Parathyroid adenoma (tissue), 2 donors: ENCODE data around the gene SLC1A4.
A peak's percentile ranks its signal among the peaks of the same experiment; 100 is the strongest.

Experiments used
- H2AFZ ChIP-seq: fragments of 300-600 bp; sonication (generic); one replicate; pipeline ENCODE4 v1.7.0; 2017; ENCODE audit warnings: antibody characterized with exemption, mild to moderate bottlenecking
- H3K27ac ChIP-seq: fragments of 300-600 bp; sonication (generic); one replicate; pipeline ENCODE4 v1.7.0; 2017
- H3K27me3 ChIP-seq: fragments of 300-600 bp; sonication (generic); one replicate; pipeline ENCODE4 v1.7.0; 2017; ENCODE audit warnings: low read length; ENCODE audit not compliant: control insufficient read depth, insufficient read depth
- H3K36me3 ChIP-seq: fragments of 300-600 bp; sonication (generic); one replicate; pipeline ENCODE4 v1.7.0; 2017; ENCODE audit warnings: low read length; ENCODE audit not compliant: control insufficient read depth, insufficient read depth
- H3K4me1 ChIP-seq: fragments of 300-600 bp; sonication (generic); one replicate; pipeline ENCODE4 v1.7.0; 2017; ENCODE audit warnings: control low read depth
- H3K4me2 ChIP-seq: fragments of 300-600 bp; sonication (generic); one replicate; pipeline ENCODE4 v1.7.0; 2017; ENCODE audit warnings: low read length
- H3K4me3 ChIP-seq: fragments of 300-600 bp; sonication (generic); one replicate; pipeline ENCODE4 v1.7.0; 2017; ENCODE audit warnings: low read depth, low read length
- H3K79me2 ChIP-seq: fragments of 300-600 bp; sonication (generic); one replicate; pipeline ENCODE4 v1.7.0; 2017; ENCODE audit warnings: control low read depth
- H3K9ac ChIP-seq: fragments of 300-600 bp; sonication (generic); one replicate; pipeline ENCODE4 v1.7.0; 2017; ENCODE audit warnings: mild to moderate bottlenecking
- H3K9me3 ChIP-seq: fragments of 300-600 bp; sonication (generic); one replicate; pipeline ENCODE4 v1.7.0; 2017; ENCODE audit warnings: low read length; ENCODE audit not compliant: control insufficient read depth
- CTCF ChIP-seq: fragments of 300-600 bp; sonication (generic); IDR thresholded peaks from one replicate; pipeline ENCODE4 v1.7.0; 2017; ENCODE audit warnings: antibody characterized with exemption, mild to moderate bottlenecking
- donor health status: primary hyperparathyroidism.

SLC1A4 gene

GRCh38 chr2:65013776-65014175, 24.6 kb downstream of the SLC1A4 start:
- no peak overlapping the region for H3K4me3 ChIP-seq
- no peak overlapping the region for H3K9ac ChIP-seq
- no peaks in the 10 kb centered on the region for H3K27me3 ChIP-seq
- no peak overlapping the region for H3K27ac ChIP-seq
- no peaks in the 10 kb centered on the region for H3K9me3 ChIP-seq
- H3K36me3 ChIP-seq: no peaks in the 10 kb centered on the region
- no peak for TF ChIP-seq CTCF
- no peaks in the 10 kb centered on the region for H3K79me2 ChIP-seq
- no peak overlapping the region for H2AFZ ChIP-seq
- no peak overlapping the region for H3K4me2 ChIP-seq
- H3K4me1 ChIP-seq: no peaks in the 10 kb centered on the region

- Histone ChIP-seq H3K27ac (no peak overlapping the region), H3K4me2 (no peak overlapping the region), H3K79me2 (no peaks in the 10 kb centered on the region), H3K4me1 (no peaks in the 10 kb centered on the region), H3K36me3 (no peaks in the 10 kb centered on the region), H3K9ac (no peak overlapping the region), H3K4me3 (no peak overlapping the region), H3K27me3 (no peaks in the 10 kb centered on the region), H3K9me3 (no peaks in the 10 kb centered on the region), H2AFZ (no peak overlapping the region)
- TF ChIP-seq CTCF: no peak
These were observed 26.5 kb downstream of the SLC1A4 start for GRCh38 chr2:65015731-65016130.

- TF ChIP-seq CTCF: no peak
- H3K27me3 ChIP-seq: no peaks in the 10 kb centered on the region
- no peaks in the 10 kb centered on the region for H3K36me3 ChIP-seq
- H3K4me2 ChIP-seq: no peak overlapping the region
- no peak overlapping the region for H3K27ac ChIP-seq
- no peaks in the 10 kb centered on the region for H3K9me3 ChIP-seq
- H3K4me3 ChIP-seq: no peak overlapping the region
- H3K4me1 ChIP-seq: no peaks in the 10 kb centered on the region
- no peaks in the 10 kb centered on the region for H3K79me2 ChIP-seq
- H3K9ac ChIP-seq: no peak overlapping the region
- H2AFZ ChIP-seq: no peak overlapping the region
These were observed 27.6 kb downstream of the SLC1A4 start for GRCh38 chr2:65016789-65017188.

- no peaks in the 10 kb centered on the region for H3K27me3 ChIP-seq
- H3K27ac ChIP-seq: no peak overlapping the region
- no peaks in the 10 kb centered on the region for H3K36me3 ChIP-seq
- H3K9me3 ChIP-seq: no peaks in the 10 kb centered on the region
- no peak overlapping the region for H2AFZ ChIP-seq
- TF ChIP-seq CTCF: peak; percentile 18
- H3K9ac ChIP-seq: no peak overlapping the region
- H3K4me1 ChIP-seq: no peaks in the 10 kb centered on the region
- no peak overlapping the region for H3K4me2 ChIP-seq
- H3K79me2 ChIP-seq: no peaks in the 10 kb centered on the region
- H3K4me3 ChIP-seq: no peak overlapping the region
These were observed 28.1 kb downstream of the SLC1A4 start for GRCh38 chr2:65017335-65017734.

GRCh38 chr2:65018141-65018582, 29.0 kb downstream of the SLC1A4 start:
- Histone ChIP-seq H3K4me3 (no peak overlapping the region), H3K9me3 (no peaks in the 10 kb centered on the region), H3K79me2 (no peaks in the 10 kb centered on the region), H2AFZ (no peak overlapping the region), H3K9ac (no peak overlapping the region), H3K4me1 (no peaks in the 10 kb centered on the region), H3K36me3 (no peaks in the 10 kb centered on the region), H3K27ac (no peak overlapping the region), H3K27me3 (no peaks in the 10 kb centered on the region), H3K4me2 (no peak overlapping the region)
- no peak for TF ChIP-seq CTCF
